NCI-H510A treated with DMSO at 0.1 percent for 48 hours (cell line): ENCODE measurements around the gene TENM4.
"Not testable (repeated sequence)": the region's sequence is repeated elsewhere in the genome, so short reads cannot be mapped to it uniquely, and the experiment has no call there.

ENCODE experiments used
- DNase-seq: peaks from one replicate; lab custom pipeline; 2025; lab: John Stamatoyannopoulos, UW

Gene TENM4

GRCh38 chr11:78845496-78845895 lies 595.3 kb downstream of the TENM4 start:
- no peak for DNase-seq

DNA sequence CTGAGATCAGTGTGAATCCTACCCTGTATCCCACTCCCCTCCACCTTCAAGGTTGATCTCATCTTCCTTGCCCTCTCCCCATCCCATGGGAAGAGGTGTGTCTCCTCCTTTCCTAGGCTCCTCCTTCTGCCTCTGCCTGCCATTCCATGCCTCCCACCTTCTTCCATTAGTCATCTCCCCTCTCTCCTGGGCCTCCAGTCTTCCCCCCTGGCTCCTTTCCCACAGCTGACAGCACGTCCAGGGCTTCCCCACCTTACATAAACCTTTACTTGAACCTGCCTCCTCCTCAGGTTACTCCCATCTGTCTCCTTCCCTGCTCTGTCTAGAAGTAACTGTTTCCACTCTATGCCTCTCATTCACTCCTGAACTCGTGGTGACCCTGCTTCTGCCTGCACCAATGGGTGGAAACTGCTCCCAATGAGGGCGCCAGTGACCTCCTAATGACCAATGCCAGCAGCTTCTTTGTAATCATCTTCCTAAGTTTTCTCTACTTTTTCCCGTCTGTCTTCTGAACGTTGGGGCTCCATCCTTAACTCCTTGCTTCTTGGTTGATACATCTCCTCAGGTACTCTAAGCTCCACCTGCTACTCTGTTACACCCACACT lies 599.3 kb downstream of the TENM4 start:
- DNase-seq, result no peak

DNA sequence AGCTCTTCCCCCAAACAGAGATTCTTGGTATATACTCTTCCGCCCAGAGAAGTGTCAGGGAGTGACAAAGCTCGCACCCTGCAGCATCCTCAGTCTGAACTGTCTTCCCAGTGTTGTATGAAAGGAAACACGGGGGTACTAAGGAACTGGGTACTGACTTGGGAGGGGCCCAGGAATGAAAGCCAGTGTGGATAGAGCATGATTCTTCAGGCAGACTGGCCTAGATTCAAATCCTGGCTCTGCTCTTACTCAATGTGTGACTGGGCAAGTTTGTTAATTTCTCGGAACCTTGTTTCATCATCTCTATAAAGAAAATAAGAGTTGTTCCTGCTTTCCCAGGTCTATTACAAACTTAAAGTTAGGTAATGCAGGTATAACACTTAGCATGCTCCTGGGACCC lies 600.2 kb downstream of the TENM4 start:
- DNase-seq, result no peak

DNA sequence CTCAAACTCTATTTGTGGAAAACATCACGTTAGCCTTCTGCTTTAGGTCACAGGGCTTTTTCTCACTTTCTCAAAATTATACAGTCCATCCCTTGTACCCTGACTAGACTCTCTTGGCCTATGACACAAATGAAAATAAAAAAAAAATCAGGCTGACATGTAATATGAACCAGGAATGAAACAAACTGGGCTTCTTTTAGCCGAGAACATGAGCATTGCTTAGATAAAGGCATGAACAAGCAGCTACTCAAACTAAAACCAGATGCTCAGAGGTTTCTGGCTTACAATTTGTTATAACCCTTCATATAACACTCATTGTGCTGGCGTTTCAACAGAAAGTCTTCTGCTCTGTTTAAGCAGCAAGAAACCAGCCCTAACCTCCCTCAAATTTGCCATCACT lies 600.6 kb downstream of the TENM4 start:
- no peak for DNase-seq

DNA sequence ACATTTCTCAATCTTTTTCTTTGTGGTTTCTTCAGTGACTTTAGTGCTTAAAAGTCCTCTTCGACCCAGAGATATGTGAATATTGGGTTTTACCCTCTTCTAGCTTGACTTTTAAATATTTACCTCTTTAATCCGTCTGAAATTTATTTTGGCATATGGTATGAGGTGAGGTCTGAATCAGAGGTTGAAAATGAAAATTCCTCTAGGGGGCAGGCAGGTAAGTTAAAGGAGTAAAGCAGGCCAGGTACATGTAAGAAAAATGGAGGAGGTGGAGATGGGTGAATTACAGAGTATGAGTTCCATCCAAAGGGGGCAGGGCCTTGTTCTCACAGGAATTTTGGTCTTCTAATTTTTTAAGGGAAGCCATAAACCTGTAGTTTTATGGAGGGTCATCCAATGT lies 602.4 kb downstream of the TENM4 start:
- DNase-seq, result peak; percentile 39

GRCh38 chr11:78835646-78836045 lies 605.2 kb downstream of the TENM4 start:
- no peak for DNase-seq

DNA sequence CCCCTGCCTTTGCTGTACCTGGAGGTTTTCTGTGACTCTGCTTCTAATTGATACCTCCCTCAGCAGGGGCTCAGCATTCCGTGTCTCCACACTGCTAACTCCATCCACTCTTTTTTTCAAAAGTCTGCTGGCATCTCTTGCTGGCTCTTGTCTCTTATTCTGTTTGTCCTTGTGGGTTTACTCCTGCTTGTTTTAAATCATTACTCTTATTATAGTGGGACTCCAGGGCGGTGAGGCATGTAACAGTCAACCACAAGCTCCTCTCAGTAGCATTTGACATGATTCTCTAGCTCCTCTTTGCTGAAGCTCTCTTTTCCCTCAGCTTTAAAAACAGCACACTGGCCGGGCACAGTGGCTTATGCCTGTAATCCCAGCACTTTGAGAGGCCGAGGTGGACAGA lies 605.9 kb downstream of the TENM4 start:
- no peak for DNase-seq

- DNase-seq, result no peak
Measured at GRCh38 chr11:78833237-78833636, 607.6 kb downstream of the TENM4 start.

DNA sequence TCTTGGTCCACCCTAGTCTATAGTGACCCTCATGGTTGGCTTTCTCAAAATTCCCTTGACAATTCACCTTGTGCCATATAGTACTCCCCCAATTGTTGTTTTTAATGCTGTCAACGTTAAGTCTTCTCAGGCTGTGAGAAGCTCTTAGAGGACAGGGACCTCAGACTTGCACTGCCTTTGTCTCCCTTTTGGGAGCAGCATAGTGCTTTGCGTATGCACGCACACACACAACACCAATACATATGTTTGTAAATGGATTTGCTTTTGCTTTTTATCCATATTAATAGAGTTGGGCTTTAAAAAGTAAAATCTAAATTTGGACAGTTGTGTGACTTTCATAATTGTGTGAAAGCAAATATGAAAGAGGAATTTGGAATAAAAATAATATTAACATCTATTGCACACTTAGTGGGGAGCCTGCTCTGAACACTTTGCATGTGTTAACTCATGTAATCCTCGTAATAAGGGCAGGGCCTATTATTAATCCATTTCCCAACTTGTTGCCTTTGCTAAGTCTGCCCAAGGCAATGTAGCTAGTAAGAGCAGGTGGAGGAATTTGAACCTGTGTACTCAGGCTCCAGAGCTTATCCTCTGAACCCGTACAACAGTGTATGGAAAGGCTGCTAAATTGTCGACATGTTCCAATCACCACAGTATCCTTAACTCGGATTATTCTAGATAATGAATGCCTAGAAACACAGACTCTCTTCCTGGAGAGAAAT lies 608.4 kb downstream of the TENM4 start:
- DNase-seq, result no peak

DNA sequence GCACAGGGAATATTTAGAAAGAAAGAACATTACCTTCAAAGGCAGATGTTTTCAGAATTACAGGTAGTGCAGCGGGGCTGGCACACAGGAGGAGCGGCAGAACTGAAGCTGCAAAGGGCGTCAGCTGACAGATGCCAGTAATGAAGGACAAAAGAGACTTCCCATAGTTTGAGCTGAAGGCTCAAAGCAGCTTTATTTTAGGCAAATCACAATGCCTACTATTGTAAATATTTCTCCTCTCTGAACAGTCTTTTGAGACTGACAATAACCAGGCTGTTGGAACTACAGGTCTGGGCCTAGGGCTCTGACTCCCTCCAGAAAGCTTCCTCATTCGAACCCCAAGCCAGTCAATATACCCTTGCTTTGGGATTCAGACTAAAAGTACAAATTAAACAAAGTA lies 609.3 kb downstream of the TENM4 start:
- no peak for DNase-seq

GRCh38 chr11:78830277-78830819 lies 610.5 kb downstream of the TENM4 start:
- no peak for DNase-seq

DNA sequence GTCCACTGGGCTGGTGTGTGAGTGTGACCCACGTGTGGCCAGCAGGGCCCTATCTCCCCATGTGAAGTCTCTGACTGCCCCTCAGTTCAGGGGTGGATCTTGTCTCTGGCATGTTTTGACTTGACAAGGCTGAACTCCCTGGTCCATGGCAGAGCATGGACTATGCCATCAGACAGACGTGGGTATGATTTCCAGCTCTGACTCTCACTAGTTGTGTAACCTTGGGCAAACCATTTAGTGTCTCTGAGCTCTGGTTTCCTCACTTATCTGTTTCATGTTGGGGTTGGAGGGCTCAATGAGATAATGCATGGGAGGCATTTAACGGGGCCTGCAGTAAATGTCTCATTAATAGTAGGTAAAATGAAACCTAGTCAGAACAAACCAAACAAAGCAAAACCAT lies 611.7 kb downstream of the TENM4 start:
- no peak for DNase-seq

DNA sequence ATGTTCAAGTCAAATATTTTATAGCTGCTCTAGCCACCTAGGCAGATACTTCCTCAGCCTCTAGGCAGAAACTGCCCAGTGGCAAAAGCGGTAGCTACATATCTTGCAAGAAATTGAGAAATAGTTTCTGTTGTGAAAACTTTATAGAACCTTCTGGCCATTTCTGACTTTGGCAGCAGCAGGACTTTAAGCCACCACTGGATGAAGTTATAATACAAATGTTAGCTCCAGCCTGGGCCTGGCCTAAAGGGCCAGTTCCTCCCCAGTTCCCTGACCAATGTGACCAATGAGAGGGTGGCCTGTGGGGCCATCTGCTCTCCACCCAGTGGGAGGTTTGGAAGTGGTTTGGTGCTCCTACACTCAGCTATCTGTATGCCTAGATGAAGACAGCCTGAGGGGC lies 612.2 kb downstream of the TENM4 start:
- DNase-seq, result no peak

- not testable (repeated sequence) for DNase-seq
Measured at GRCh38 chr11:78827291-78827690, 613.5 kb downstream of the TENM4 start.

DNA sequence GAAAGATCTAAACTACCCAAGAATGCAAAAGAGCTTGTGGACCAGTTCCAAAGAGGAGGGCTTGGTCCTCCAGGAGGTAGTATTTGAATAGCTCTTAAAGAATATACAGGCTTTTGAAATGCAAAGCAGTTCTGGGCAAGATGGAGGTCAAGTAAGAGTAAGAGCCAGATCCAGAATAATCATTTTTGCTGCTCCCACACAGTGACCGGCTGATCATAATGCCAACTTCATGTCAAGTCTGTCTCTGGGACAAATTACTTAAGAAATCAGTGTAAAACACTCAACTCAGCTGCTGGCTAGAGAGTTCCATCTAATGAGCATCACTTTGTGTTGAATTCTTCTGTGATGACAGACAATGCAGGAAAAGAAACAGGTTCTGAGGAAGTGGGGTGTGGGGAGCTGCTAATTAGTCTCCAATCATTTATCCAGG lies 615.2 kb downstream of the TENM4 start:
- no peak for DNase-seq

GRCh38 chr11:78823588-78823987 lies 617.2 kb downstream of the TENM4 start:
- no peak for DNase-seq

DNA sequence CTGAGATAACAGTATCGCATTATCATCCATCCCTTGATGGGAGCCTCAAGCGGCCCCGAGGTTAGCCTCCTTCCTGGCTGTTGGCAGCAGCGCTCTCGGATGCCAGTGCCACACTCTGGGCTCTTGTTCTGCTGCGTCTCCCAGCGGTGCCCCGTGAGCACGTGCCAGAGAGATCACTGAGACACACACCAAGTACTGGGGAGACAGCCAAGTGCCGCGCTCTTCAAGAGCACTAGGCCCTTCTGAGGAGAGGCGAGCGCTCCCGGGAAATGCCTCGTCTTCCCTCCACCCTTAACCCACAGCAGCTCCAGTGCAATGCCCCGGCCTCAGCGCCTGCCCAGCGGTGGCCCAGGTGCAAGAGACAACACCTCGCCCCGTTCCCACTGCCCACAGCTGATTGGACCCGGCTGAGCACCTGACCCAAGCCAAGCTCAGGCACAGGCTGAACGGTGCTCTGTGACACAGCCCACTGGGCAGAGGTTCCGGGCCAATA lies 617.9 kb downstream of the TENM4 start:
- DNase-seq, result no peak

GRCh38 chr11:78821371-78822306 lies 619.2 kb downstream of the TENM4 start:
- no peak for DNase-seq

DNA sequence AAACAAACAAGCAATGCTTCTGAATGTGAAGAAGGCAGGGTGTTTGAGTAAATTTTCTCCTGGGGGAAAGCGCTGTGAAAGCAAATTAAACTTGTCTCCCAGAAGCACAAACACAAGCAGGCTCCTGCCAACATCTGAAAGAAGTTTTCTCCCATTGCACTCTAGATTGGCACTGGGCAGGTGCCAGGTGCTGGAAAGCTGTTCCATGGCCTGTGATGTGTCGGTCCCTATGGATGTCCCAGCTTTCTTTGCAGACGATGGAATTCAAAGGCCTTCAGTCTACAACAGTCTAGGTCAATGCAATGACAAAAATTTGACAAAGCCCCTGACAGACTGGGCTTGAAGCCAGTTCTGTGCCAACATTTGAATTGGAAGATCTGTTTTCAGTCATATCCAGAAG lies 620.1 kb downstream of the TENM4 start:
- no peak for DNase-seq

GRCh38 chr11:78818201-78818600 lies 622.6 kb downstream of the TENM4 start:
- no peak for DNase-seq

DNA sequence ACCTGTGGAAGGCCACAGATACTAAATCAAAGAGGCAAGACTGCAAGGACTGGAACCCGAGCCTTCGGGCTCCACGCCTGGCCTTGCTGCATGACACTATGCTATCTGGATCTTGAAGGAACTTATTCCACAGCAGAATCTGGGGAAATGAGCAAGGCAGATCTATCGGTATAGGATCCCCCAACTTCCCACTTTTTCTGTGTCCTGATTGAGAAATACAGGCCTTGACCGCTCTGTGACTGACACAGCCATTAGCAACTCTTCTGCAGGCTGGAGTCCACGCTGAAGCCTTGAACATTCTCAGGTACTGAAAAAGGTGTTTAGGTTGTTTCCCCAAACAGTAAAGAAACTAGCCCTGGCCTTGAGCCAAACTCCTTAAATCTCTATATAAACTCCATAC lies 625.0 kb downstream of the TENM4 start:
- no peak for DNase-seq

- peak; percentile 12 for DNase-seq
Measured at GRCh38 chr11:78812513-78813293, 628.1 kb downstream of the TENM4 start.
